ENCODE results near the gene DIAPH2.

Gene DIAPH2

GRCh38 chrX:97315939-97316338 is 631.3 kb downstream of the DIAPH2 start:
- no peak for DNase-seq

- no peak for DNase-seq
Observed at GRCh38 chrX:97320305-97320704, 635.7 kb downstream of the DIAPH2 start.

DNA sequence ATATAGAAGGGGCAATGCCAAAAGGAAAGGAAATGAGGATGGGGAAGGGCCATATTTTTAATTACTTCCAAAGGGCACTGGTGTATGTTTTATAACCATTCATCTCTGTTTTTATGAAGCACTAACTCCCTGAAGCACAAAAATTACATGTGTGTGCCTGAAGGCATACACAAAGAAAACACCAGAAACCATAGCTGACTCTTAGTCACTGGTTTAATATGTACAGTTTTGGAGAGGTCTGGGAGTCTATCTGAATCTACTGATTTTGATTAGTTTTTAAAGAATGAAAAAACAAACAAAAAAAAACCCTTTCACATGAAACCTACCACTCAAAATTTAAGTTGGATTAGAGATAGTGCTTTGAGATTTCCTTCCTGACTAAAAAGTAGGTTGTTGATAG is 637.8 kb downstream of the DIAPH2 start:
- no peak for DNase-seq

DNA sequence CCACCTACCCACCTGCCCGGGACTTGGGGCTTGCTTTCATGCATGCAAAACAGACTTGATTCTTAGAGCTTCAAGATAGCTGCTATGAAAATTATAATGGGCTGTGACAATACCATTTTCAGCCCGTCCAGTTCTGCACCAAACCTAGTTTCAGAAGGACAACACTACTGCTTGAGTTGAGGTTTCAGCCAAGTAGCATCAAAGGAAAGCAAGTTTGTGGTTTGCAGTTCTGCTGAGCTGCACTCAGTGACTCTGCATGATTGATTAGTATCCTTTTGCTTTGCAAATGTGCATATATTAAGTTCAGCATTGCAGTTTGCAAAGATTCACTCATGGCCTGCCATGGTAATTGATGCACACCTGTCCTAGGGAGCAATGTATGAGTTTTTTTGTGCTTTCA is 641.8 kb downstream of the DIAPH2 start:
- DNase-seq = peak; percentile 38

DNA sequence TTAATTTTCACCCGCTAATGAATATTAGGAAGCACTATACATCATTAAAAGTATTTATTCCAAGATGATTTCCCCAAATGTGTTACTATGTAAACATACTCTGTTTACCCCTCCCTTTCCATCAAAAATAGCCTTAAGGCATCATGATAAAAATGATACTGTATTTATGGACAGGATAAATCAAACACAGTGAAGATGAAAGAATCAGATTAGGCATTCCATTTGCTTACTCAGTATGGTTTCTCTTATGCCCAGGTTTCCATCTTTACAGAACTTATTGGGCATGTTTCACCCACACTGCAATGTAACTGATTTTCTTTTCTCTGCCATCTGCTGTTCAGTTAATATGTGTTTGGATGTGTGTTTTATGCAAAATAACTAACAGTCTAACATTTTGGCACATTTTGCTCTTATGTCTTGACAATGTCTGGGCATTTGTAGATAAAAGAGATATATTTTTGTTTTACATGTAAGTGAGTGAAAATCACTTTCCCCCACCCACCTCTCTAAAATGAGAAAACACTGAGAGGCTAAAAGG is 644.3 kb downstream of the DIAPH2 start:
- no peak for DNase-seq

- DNase-seq = no peak
Observed at GRCh38 chrX:97330151-97330550, 645.5 kb downstream of the DIAPH2 start.

DNA sequence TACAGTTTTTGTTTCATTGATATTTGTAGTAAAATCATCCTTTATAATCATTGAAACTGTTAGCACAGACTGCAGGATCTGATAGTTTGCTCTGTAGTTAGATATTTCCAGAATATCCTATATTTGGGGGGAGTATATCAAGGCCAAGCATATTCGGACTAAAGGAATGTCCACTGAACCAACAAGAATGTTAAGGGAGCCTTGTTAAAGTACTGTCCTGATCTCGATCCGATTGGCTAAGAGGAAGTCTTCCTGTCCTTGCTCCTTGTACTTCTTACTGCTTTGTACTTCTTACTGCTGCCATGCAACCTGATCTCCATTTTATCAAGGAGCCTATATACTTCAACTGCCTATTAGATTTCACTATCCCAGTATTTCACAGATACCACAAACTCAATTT is 648.3 kb downstream of the DIAPH2 start:
- no peak for DNase-seq

DNA sequence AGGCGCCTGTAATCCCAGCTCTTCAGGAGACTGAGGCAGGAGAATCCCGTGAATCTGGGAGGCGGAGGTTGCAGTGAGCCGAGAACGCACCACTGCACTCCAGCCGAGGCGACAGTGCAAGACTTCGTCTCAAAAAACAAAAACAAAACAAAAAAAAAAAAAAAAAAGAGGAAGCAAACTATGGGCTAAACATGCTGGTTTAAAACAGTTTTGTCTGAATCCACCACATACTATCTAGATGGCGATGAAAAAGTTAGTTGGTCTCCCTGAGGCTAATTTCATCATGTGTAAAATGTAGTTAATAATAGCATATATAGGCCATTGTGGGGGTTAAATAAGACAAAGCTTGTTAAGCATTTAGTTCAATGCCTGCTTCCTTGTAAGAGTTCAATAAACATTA is 650.2 kb downstream of the DIAPH2 start:
- no peak for DNase-seq

DNA sequence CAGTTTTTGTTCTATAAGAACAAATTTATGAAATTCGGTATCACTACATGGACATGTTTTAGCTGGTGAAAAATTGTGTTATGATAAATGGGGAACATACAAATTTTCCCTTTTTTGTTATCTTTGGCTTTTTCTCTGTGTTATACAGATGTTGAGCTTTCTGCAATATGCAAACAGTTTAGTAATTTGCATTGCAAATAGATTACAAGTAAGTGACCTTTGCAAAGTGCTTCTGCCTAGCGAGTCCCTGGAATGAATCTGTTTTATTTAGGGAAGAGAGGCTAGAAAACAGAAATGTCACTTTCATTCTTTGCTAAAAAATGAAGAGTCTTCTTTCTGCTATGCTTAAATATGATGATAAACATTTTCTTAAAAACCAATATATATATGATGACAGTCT is 660.1 kb downstream of the DIAPH2 start:
- DNase-seq = no peak

- no peak for DNase-seq
Observed at GRCh38 chrX:97358941-97359340, 674.3 kb downstream of the DIAPH2 start.

- DNase-seq = no peak
Observed at GRCh38 chrX:97363843-97364242, 679.2 kb downstream of the DIAPH2 start.

DNA sequence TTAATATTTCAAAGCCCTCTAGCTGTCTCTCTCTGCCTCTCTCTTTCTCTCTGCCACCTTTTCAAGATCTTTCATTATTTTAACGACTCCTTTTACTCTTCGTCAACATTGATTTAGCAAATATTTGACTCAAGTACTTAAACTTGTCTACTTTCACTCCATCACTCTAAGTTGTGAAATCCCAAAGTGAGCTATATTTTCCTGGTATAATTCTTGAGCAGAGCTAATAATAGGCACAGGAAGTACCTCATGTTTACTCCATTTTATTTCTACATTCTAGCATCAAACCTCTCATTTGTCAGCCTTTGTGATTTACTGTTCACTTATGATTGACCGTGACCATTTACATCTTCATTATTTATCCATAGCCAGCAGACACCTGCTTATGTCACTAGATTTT is 681.6 kb downstream of the DIAPH2 start:
- DNase-seq = no peak

GRCh38 chrX:97367125-97367524 is 682.5 kb downstream of the DIAPH2 start:
- no peak for DNase-seq

DNA sequence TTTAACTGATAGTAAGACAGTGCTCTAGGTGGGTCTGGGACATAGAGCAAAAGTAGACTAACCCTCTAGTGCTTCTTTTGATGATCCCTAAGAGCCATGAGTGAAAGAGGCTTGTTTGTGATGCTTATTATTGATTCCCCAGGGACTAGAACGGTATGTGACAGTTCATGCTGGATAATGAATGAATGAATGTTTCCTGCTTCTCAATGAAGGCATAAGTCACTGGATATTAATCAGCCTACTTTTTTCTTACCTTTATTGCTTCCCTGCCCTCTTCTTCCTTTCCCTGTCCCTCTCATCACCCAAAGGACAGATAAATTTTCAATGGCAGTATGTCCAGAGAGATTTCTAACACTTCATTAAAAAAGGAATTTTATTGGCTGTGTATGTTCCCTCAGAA is 685.3 kb downstream of the DIAPH2 start:
- DNase-seq = no peak

GRCh38 chrX:97372001-97372766 is 687.5 kb downstream of the DIAPH2 start:
- DNase-seq = no peak

- no peak for DNase-seq
Observed at GRCh38 chrX:97374266-97374665, 689.6 kb downstream of the DIAPH2 start.

GRCh38 chrX:97380200-97380599 is 695.6 kb downstream of the DIAPH2 start:
- no peak for DNase-seq

- no peak for DNase-seq
Observed at GRCh38 chrX:97384685-97385084, 700.0 kb downstream of the DIAPH2 start.

DNA sequence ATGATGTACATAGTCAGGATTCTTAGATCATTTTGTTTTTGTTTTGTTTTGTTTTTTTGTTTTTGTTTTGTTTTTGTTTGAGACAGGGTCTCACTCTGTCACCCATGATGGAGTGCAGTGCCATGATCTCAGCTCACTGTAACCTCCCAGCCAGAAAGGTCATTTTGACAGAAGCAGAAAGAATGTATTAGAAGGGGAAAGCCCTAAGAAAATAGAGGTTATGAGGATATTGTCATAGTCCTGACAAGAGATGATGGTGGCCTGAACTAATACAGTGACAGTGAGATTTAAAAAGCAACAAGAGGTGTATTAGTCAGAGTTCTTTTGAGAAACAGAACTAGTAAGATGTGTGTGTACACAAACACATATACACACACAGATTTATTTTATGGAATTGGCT is 702.4 kb downstream of the DIAPH2 start:
- DNase-seq = no peak

DNA sequence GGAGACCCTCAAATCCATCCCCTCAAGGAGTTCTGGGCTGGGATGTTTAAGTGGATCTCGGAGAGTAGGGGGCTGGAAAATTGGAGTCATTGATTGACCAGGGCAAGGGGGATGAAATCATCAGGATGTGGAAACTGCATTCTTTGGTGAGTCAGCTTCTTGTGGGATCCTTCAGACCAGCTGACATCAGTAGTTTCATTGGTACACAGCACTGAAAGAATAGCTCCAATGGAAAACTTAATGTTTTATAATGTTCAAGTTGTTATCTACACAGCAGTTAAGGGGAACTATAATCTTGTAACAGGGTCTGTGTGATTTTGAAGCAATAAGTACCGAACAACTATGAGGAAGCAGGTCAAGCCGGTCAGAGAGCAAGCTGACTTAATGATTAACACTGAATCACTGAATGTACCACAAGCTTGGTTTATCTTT is 705.1 kb downstream of the DIAPH2 start:
- no peak for DNase-seq

DNA sequence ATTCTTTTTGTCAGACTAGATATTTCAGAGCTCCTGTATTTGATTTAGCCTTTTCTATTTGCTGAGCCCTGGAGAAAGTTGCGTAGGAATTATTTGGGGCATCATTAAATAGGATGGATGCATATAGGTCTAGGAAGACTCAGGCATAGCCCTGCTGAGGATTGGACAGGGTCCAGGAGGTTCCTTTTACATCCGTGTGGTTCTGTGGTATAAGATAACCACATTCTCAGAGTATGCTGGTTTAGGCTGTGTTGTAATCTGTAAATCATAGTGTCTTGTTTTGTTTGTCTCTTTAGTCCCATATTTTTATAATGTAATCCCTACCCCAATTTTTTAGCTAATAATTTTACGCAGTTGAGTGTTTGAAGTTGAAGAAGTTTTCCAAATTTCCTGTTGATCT is 712.7 kb downstream of the DIAPH2 start:
- no peak for DNase-seq

- DNase-seq = no peak
Observed at GRCh38 chrX:97398030-97398551, 713.4 kb downstream of the DIAPH2 start.

DNA sequence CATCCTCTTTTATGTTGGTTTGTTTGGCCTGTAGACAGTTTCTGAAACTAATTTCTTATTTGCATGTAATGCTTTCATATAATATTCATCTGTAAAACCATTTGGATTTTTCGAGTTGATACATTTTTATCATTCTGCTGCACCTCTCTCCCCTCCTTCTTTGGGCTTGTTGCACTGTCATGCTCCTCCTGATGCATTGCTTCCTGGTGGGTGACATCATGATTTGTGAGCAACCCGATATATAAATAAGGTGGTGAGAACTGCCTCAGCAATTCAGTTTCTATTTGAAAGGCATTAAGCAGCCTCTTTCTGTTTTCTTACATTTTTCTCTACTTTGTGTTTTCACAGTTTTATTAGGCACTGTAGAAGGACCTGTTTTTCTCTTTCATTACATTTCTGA is 714.8 kb downstream of the DIAPH2 start:
- DNase-seq = no peak

DNA sequence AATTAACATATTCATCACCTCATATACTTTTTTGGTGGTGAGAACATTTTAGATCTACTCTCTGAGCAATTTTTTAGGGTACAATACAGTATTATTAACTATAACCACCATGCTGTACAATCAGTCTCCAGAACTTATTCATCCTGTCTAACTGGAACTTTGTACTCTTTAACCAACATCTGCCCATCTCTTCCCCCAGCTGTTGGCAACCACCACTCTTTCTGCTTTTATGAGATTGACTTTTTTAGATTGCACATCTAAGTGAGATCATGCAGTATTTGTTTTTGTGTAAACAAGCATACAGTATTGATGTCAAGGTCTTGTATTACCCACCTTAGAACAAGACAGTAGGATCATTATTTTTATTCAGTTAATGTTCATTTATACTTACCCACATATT is 715.9 kb downstream of the DIAPH2 start:
- no peak for DNase-seq

- DNase-seq = no peak
Observed at GRCh38 chrX:97401154-97401553, 716.5 kb downstream of the DIAPH2 start.
